Measurements from ENCODE around the gene UGT1A1.

DNA sequence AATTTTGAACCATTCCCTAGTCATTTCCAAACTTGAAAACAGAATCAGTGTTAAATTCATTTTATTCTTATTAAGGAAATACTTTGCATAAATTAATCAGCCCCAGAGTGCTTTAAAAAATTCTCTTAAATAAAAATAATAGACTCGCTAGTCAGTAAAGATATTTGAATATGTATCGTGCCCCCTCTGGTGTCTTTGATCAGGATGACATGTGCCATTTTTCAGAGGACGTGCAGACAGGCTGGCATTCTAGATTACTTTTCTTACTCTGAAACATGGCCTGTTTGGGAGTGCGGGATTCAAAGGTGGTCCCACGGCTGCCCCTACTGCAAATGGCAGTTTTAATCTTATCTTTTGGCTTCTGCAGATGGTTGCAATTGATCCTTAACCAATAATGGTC, 12.5 kb downstream of the UGT1A1 start:
- TF ChIP-seq POLR2A (IDR thresholded peaks at IDR 0.05; ENCODE audit: low read depth, low read length): no peak
- TF ChIP-seq TAF1 (IDR thresholded peaks at IDR 0.05; ENCODE audit: low read depth, low read length): no peak
- TF ChIP-seq POLR2AphosphoS5 (IDR thresholded peaks at IDR 0.05; ENCODE audit: low read depth, low read length): no peak
- no peak for TF ChIP-seq SPI1 (IDR thresholded peaks at IDR 0.05; ENCODE audit: low read depth, low read length)
- TF ChIP-seq POU2F2 (IDR thresholded peaks at IDR 0.05; ENCODE audit: low read depth, low read length): no peak
- TF ChIP-seq PAX5 (IDR thresholded peaks at IDR 0.05; ENCODE audit: insufficient read depth, low read length, severe bottlenecking): no peak

All from GM12891 (cell line).